H1 (cell line): ENCODE measurements around the gene NR3C2.

Experiments used
- CTCF ChIP-seq, 3 experiments: IDR thresholded peaks; 1 replicate in 2 of 3; 2 replicates in 1 of 3; pipeline versions ENCODE4 v1.5.1 to v1.6.1; 2011; ENCODE audit warnings: low read length in 3 of 3, mild to moderate bottlenecking in 3 of 3, inconsistent platforms in 2 of 3, low read depth in 1 of 3, moderate library complexity in 1 of 3; ENCODE audit not compliant: insufficient read depth in 1 of 3; ENCODE audit errors: control extremely low read depth in 1 of 3
- E2F6 ChIP-seq: IDR thresholded peaks from 2 replicates; pipeline ENCODE4 v1.6.1; 2012; ENCODE audit warnings: inconsistent platforms
- EP300 ChIP-seq, 2 experiments: IDR thresholded peaks; 1 replicate in 1 of 2; 2 replicates in 1 of 2; pipeline ENCODE4 v1.6.1; 2011 to 2012; ENCODE audit warnings: low read depth in 2 of 2, low read length in 2 of 2, mild to moderate bottlenecking in 2 of 2, borderline replicate concordance in 1 of 2, inconsistent platforms in 1 of 2, moderate library complexity in 1 of 2
- EZH2 ChIP-seq: fragments of 200-600 bp; sonication (generic); IDR thresholded peaks from 2 replicates; pipeline ENCODE4 v1.7.1; 2012; ENCODE audit warnings: low read depth, mild to moderate bottlenecking, moderate library complexity, low read length, inconsistent platforms; ENCODE audit not compliant: severe bottlenecking
- HDAC2 ChIP-seq, 2 experiments: fragments of 300-600 bp in 1 of 2; sonication (generic) in 1 of 2; IDR thresholded peaks; 2 replicates each; pipeline ENCODE4 v1.6.1; 2011 to 2012; ENCODE audit warnings: low read depth in 2 of 2, low read length in 2 of 2, mild to moderate bottlenecking in 2 of 2, moderate library complexity in 2 of 2, borderline replicate concordance in 1 of 2, inconsistent platforms in 1 of 2
- JUN ChIP-seq: IDR thresholded peaks from 2 replicates; pipeline ENCODE4 v1.6.1; 2011; ENCODE audit warnings: low read depth, mild to moderate bottlenecking, improper control_type of control experiment, low read length
- JUND ChIP-seq: IDR thresholded peaks from 2 replicates; pipeline ENCODE4 v1.6.1; 2011; ENCODE audit warnings: mild to moderate bottlenecking, improper control_type of control experiment, low read length
- KDM1A ChIP-seq: fragments of 200-600, 300-600 bp; sonication (generic); IDR thresholded peaks from 2 replicates; pipeline ENCODE4 v1.7.1; 2016; ENCODE audit warnings: mild to moderate bottlenecking, low read length, borderline replicate concordance
- POLR2A ChIP-seq, 2 experiments: IDR thresholded peaks; 1 replicate in 1 of 2; 2 replicates in 1 of 2; pipeline ENCODE4 v1.6.1; 2011; ENCODE audit warnings: low read depth in 2 of 2, low read length in 2 of 2, mild to moderate bottlenecking in 2 of 2; ENCODE audit errors: control extremely low read depth in 1 of 2
- RAD21 ChIP-seq, 2 experiments: IDR thresholded peaks in 1 of 2; conservative IDR thresholded peaks in 1 of 2; 2 replicates each; pipeline ENCODE4 v1.6.1; 2011; ENCODE audit warnings: low read depth in 2 of 2, low read length in 2 of 2, improper control_type of control experiment in 1 of 2, inconsistent platforms in 1 of 2, mild to moderate bottlenecking in 1 of 2, moderate library complexity in 1 of 2
- SIX5 ChIP-seq: IDR thresholded peaks from 2 replicates; pipeline ENCODE4 v1.6.1; 2011; ENCODE audit warnings: mild to moderate bottlenecking, low read depth, low read length
- TCF12 ChIP-seq: IDR thresholded peaks from 2 replicates; pipeline ENCODE4 v1.6.1; 2011; ENCODE audit warnings: low read depth, mild to moderate bottlenecking, low read length
- TF ChIP-seq, protein P1 (sequence below): fragments of 300-600 bp; sonication (generic); IDR thresholded peaks from 2 replicates; pipeline ENCODE4 v1.7.1; 2012; ENCODE audit warnings: low read length, moderate library complexity, mild to moderate bottlenecking, inconsistent platforms; ENCODE audit not compliant: insufficient replicate concordance

DNA sequence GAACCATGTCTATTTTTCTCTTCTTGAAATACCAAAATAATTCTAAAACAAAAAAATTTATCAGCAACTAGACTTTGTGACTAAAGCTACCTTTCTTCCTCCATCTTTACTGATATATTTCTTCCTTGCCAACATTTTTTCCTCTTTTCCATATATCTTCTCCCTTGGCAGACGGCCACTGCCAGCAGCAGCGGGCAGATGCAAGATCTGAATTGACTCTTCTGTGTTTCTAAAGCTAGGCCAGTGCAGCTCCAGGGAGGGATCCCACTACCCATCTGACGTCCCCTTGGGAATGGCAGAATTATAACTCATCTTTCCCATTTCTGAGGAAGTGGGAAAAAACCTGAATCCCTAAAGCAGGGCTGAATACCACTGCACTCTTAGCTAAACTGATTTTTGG lies 206.4 kb downstream of the NR3C2 start:
- no peak for TF ChIP-seq CTCF (IDR thresholded peaks at IDR 0.05; ENCODE audit: control extremely low read depth in 1 of 3, insufficient read depth in 1 of 3, low read depth in 1 of 3, low read length in 3 of 3)
- no peak for TF ChIP-seq KDM1A
- no peak for TF ChIP-seq EP300 (IDR thresholded peaks at IDR 0.05; ENCODE audit: borderline replicate concordance in 1 of 2, low read depth in 2 of 2, low read length in 2 of 2)
- no peak for TF ChIP-seq EZH2
- no peak for TF ChIP-seq SIX5
- no peak for TF ChIP-seq POLR2A (IDR thresholded peaks at IDR 0.05; ENCODE audit: control extremely low read depth in 1 of 2, low read depth in 2 of 2, low read length in 2 of 2)
- TF ChIP-seq E2F6: no peak
- no peak for TF ChIP-seq RAD21 (IDR thresholded peaks at IDR 0.05 in 1 of 2, conservative IDR thresholded peaks at IDR 0.05 in 1 of 2; ENCODE audit: low read depth in 2 of 2, low read length in 2 of 2)
- TF ChIP-seq TCF12: no peak
- no peak for TF ChIP-seq JUND
- TF ChIP-seq HDAC2 (IDR thresholded peaks at IDR 0.05; ENCODE audit: borderline replicate concordance in 1 of 2, low read depth in 2 of 2, low read length in 2 of 2): no peak
- TF ChIP-seq, protein P1, sequence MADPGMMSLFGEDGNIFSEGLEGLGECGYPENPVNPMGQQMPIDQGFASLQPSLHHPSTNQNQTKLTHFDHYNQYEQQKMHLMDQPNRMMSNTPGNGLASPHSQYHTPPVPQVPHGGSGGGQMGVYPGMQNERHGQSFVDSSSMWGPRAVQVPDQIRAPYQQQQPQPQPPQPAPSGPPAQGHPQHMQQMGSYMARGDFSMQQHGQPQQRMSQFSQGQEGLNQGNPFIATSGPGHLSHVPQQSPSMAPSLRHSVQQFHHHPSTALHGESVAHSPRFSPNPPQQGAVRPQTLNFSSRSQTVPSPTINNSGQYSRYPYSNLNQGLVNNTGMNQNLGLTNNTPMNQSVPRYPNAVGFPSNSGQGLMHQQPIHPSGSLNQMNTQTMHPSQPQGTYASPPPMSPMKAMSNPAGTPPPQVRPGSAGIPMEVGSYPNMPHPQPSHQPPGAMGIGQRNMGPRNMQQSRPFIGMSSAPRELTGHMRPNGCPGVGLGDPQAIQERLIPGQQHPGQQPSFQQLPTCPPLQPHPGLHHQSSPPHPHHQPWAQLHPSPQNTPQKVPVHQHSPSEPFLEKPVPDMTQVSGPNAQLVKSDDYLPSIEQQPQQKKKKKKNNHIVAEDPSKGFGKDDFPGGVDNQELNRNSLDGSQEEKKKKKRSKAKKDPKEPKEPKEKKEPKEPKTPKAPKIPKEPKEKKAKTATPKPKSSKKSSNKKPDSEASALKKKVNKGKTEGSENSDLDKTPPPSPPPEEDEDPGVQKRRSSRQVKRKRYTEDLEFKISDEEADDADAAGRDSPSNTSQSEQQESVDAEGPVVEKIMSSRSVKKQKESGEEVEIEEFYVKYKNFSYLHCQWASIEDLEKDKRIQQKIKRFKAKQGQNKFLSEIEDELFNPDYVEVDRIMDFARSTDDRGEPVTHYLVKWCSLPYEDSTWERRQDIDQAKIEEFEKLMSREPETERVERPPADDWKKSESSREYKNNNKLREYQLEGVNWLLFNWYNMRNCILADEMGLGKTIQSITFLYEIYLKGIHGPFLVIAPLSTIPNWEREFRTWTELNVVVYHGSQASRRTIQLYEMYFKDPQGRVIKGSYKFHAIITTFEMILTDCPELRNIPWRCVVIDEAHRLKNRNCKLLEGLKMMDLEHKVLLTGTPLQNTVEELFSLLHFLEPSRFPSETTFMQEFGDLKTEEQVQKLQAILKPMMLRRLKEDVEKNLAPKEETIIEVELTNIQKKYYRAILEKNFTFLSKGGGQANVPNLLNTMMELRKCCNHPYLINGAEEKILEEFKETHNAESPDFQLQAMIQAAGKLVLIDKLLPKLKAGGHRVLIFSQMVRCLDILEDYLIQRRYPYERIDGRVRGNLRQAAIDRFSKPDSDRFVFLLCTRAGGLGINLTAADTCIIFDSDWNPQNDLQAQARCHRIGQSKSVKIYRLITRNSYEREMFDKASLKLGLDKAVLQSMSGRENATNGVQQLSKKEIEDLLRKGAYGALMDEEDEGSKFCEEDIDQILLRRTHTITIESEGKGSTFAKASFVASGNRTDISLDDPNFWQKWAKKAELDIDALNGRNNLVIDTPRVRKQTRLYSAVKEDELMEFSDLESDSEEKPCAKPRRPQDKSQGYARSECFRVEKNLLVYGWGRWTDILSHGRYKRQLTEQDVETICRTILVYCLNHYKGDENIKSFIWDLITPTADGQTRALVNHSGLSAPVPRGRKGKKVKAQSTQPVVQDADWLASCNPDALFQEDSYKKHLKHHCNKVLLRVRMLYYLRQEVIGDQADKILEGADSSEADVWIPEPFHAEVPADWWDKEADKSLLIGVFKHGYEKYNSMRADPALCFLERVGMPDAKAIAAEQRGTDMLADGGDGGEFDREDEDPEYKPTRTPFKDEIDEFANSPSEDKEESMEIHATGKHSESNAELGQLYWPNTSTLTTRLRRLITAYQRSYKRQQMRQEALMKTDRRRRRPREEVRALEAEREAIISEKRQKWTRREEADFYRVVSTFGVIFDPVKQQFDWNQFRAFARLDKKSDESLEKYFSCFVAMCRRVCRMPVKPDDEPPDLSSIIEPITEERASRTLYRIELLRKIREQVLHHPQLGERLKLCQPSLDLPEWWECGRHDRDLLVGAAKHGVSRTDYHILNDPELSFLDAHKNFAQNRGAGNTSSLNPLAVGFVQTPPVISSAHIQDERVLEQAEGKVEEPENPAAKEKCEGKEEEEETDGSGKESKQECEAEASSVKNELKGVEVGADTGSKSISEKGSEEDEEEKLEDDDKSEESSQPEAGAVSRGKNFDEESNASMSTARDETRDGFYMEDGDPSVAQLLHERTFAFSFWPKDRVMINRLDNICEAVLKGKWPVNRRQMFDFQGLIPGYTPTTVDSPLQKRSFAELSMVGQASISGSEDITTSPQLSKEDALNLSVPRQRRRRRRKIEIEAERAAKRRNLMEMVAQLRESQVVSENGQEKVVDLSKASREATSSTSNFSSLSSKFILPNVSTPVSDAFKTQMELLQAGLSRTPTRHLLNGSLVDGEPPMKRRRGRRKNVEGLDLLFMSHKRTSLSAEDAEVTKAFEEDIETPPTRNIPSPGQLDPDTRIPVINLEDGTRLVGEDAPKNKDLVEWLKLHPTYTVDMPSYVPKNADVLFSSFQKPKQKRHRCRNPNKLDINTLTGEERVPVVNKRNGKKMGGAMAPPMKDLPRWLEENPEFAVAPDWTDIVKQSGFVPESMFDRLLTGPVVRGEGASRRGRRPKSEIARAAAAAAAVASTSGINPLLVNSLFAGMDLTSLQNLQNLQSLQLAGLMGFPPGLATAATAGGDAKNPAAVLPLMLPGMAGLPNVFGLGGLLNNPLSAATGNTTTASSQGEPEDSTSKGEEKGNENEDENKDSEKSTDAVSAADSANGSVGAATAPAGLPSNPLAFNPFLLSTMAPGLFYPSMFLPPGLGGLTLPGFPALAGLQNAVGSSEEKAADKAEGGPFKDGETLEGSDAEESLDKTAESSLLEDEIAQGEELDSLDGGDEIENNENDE: no peak
- TF ChIP-seq JUN: no peak
